Activated naive CD4-positive, alpha-beta T cell treated with anti-CD3 and anti-CD28 coated beads, Interleukin-2, amount 50 U/mL, for 72 hours (primary cell): ENCODE data around the gene ZP2. TPM values are rescaled to one million over a fixed set of nuclear protein-coding genes. Genes with fewer than 3 reads are reported as not detected.
"Not testable (repeated sequence)": the region's sequence is repeated elsewhere in the genome, so short reads cannot be mapped to it uniquely, and the experiment has no call there.

ENCODE experiments used
- ATAC-seq, 2 donors: fragments of 150-1000 bp; cut with Tn5 transposase; 2 replicates each; pipeline ENCODE4 v1.10.0; 2021; ENCODE audit warnings: mild to moderate bottlenecking in 2 of 2, moderate library complexity in 2 of 2
- DNase-seq, 2 donors: peaks; one replicate each; pipeline ENCODE4 v3.0.0; 2021 to 2022; ENCODE audit warnings: low spot score in 2 of 2
- H3K27ac Mint-ChIP-seq, 2 donors: one replicate each; pipeline ENCODE4 v1.8.0; 2022; ENCODE audit warnings: mild to moderate bottlenecking in 2 of 2, mixed read lengths in 2 of 2
- H3K36me3 Mint-ChIP-seq, 2 donors: one replicate each; pipeline ENCODE4 v1.8.0; 2022; ENCODE audit warnings: mixed read lengths in 2 of 2
- H3K9me3 Mint-ChIP-seq, 2 donors: one replicate each; pipeline ENCODE4 v1.8.0; 2022; ENCODE audit warnings: mixed read lengths in 2 of 2
- total RNA-seq, 2 donors: library from RNA; stranded (reverse); gene quantifications; one replicate each; pipeline ENCODE4 v1.2.3, GENCODE V29; 2022

The ZP2 gene
- total RNA-seq, 2 donors from 2014 or later, result not detected

DNA sequence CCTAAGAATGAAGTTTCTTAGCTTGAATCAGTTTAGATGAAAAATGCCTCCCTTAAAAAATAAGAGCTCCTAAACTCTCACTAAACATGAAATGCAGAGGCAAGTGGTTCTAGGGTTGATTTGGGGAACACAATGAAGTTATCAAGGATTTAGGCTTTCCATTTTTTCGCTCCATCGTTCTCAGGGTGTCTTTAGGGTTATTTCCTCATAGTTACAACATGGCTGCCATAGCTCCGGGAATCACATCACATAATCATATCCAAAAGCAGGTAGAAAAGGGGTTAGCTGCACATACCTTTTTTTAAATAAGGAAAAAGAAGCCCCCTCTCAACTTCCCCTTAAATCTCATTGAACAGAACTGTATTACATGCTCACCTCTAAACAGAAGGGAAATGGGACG, 21.4 kb downstream of the ZP2 start:
- peaks cover 0 to 11% of the 10 kb centered on the region in 2 donors for H3K36me3 Mint-ChIP-seq
- ATAC-seq, result no peak
- peaks cover 0 to 4% of the 10 kb centered on the region in 2 donors for H3K9me3 Mint-ChIP-seq
- DNase-seq, result no peak
- no peak overlapping the region for H3K27ac Mint-ChIP-seq

DNA sequence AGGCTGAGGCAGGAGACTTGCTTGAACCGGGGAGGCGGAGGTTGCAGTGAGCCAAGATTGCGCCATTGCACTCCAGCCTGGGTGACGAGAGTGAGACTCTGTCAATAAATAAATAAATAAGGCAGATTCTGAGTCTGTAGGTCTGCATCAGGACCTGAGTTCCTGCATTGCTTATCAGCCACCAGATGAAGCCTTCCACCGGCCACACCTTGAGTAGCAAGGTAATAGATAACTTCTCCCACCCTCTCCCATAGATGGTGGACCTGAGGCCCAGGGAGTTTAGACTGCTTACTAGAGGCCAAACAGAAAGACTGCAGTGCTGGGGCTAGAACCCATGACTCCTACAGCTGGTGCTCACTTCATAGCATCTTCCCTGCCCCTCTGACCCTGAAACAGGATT, 22.1 kb downstream of the ZP2 start:
- no peak overlapping the region for H3K27ac Mint-ChIP-seq
- H3K9me3 Mint-ChIP-seq, result peaks cover 4 to 11% of the 10 kb centered on the region in 2 donors
- ATAC-seq (no peak), DNase-seq (no peak)
- H3K36me3 Mint-ChIP-seq, result peaks cover 5 to 18% of the 10 kb centered on the region in 2 donors

DNA sequence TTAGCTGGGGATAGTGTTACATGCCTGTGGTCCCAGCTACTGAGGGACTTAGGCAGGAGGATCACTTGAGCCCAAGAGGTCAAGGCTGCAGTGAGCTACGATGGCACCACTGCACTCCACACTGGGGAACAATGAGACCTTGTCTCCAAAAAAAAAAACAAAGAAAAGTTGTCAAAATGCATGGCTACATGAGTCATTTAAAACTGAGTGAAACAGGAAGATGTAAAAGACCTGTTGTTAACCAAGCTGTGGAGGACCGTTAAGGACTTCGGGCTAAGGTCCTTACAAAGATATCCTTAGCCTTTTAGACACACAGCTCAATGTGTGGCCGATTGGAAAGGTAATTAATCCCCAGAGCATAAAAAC, 25.1 kb downstream of the ZP2 start:
- Mint-ChIP-seq H3K27ac (no peak overlapping the region), H3K36me3 (peaks cover 16 to 43% of the 10 kb centered on the region in 2 donors), H3K9me3 (peaks cover 12 to 25% of the 10 kb centered on the region in 2 donors)
- DNase-seq (no peak), ATAC-seq (no peak)

DNA sequence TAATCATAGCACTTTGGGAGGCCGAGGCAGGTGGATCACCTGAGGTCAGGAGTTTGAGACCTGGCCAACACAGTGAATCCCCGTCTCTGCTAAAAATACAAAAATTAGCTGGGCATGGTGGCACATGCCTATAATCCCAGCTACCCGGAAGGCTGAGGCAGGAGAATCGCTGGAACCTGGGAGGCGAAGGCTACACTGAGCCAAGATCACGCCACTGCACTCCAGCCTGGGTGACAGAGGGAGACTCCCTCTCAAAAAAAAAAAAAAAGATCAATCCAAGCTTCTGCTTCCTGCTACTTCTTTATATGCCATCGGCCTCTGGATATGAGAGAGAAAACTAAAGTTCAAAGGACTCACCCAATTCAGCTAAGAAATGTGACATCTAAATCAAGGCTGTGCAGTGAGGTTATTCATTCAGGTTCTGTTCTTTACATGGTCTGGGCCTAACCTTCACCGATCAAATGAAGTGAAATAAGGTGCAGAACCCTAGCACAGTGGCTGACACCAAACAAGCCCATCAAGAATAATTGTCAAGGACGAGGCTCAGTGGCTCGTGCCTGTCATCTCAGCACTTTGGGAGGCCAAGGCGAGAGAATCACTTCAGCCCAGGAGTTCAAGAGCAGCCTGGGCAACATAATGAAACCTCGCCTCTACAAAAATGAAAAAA, 25.6 kb downstream of the ZP2 start:
- no peak for DNase-seq
- Mint-ChIP-seq H3K9me3 (peaks cover 12 to 25% of the 10 kb centered on the region in 2 donors), H3K36me3 (peaks cover 18 to 49% of the 10 kb centered on the region in 2 donors), H3K27ac (peak overlapping the region; percentile 33 to 72)
- ATAC-seq, result no peak

DNA sequence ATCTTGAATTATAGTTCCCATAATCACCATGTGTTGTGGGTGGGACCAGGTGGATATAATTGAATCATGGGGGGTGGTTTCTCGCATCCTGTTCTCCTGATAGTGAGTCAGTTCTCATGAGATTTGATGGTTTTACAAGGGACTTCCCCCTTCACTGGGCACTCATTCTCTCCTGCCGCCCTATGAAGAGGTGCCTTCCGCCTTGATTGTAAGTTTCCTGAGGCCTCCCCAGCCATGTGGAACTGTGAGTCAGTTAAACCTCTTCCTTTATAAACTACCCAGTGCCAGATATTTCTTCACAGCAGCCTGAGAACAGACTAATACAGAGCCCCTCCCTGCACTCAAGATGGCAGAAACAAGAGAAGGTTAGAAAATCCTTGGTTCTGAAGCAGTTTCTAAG, 26.5 kb downstream of the ZP2 start:
- DNase-seq, result peak in 1 of 2 donors; percentile 79
- ATAC-seq, result peak; percentile 58 to 92
- Mint-ChIP-seq H3K27ac (peak overlapping the region in 1 of 2 donors; percentile 33), H3K36me3 (peaks cover 18 to 53% of the 10 kb centered on the region in 2 donors), H3K9me3 (peaks cover 12 to 25% of the 10 kb centered on the region in 2 donors)

DNA sequence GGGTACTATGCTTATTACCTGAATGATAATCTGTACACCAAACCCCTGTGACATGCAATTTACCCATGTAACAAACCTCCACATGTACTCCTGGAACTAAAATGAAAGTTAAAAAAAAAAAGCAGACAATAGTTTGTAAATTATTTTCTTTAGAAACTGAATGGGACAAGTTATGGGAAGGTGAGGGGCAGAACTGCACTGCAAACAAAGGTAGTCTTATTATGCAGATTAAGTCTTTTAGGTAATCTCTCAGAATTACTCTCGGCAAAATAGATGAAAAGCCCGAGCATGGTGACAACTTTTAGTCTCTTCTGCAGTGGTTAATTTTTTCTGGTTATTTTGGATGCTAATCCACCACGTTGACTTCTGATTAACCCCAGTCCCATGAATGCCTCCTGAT, 27.4 kb downstream of the ZP2 start:
- no peak for DNase-seq
- ATAC-seq, result no peak
- H3K27ac Mint-ChIP-seq, result peak overlapping the region in 1 of 2 donors; percentile 33

DNA sequence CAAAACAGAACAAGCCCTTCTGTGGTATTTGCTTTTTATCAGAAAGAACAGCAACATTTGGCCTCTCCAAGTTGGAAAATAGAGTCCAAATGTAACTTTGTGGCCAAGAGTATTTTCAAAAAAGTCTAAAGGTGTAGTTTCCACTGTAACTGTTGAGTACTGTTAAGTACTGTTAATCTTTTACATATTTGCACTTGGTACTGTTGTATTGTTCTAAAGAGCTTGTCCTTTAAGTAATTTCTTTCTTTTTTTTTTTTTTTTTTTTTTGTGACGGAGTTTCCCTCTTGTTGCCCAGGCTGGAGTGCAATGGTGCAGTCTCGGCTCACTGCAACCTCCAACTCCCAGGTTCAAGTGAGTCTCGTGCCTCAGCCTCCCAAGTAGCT, 31.4 kb downstream of the ZP2 start:
- DNase-seq (no peak), ATAC-seq (no peak)
- Mint-ChIP-seq H3K27ac (no peak overlapping the region), H3K9me3 (peaks cover 12 to 20% of the 10 kb centered on the region in 2 donors), H3K36me3 (peaks cover 33 to 68% of the 10 kb centered on the region in 2 donors)

More for the DNA sequence above, 27.4 kb downstream of the ZP2 start:
- Mint-ChIP-seq H3K36me3 (peaks cover 24 to 59% of the 10 kb centered on the region in 2 donors), H3K9me3 (peaks cover 12 to 25% of the 10 kb centered on the region in 2 donors)

DNA sequence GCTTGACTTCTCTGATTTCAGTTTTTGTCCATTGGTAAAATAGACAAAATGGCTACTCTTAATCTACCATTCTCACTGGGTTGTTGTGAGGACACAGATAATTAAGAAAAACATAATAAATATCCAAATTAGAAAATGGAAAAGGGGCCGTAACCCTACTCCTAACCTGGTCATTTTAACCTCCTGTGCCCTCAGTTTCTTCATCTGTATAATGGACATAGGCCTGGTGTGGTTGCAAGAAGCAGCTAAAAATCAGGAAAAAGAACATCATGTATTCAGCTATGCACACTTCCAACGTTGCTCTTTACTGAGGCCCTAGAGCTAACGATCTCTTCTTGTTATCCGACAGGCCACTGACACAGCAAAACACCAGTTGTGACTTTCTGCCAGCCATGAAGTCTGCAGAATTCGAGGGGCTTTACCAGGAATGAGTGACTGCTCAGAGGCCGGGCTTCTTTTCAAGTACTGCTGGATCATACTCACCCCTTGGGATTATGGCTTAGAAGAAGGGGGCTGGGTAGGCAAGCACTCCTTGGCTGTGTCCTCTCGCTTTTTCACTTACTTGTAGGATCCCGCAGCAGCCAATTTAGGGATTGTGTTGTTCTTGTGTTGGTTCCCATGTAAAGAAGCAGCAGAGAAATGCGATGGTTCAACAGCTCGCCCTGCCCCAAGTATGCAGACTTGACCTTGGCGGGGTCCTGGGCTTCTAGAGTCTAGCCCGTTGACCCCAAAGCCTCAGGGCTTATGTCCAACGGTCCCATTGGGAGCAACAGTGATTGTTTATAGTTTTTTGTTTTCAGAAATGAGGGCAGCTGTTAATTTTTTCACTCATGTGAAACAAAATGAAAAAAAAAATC, 32.0 kb downstream of the ZP2 start:
- peaks cover 28 to 65% of the 10 kb centered on the region in 2 donors for H3K36me3 Mint-ChIP-seq
- peaks cover 8 to 14% of the 10 kb centered on the region in 2 donors for H3K9me3 Mint-ChIP-seq
- DNase-seq, result no peak
- H3K27ac Mint-ChIP-seq, result no peak overlapping the region
- ATAC-seq, result no peak

DNA sequence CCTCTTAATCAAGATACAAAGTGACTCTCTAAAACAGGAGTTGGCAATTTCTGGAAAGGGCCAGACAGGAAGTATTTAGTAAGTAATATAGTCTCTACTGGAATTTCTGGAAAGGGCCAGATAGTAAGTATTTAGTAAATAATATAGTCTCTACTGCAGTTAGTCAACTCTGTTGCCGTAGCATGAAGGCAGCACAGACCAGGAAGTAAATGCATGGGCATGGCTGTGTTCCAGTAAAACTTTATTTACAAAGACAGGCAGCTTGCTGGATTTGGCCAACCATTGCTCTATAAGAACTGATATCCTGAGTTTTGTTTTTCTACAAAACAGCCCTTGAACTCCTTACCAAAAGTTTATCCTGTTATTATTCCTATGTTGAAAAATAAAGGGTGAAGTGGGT, 36.0 kb downstream of the ZP2 start:
- no peaks in the 10 kb centered on the region for H3K9me3 Mint-ChIP-seq
- H3K36me3 Mint-ChIP-seq, result peaks cover 21 to 38% of the 10 kb centered on the region in 2 donors
- no peak for DNase-seq
- no peak for ATAC-seq
- H3K27ac Mint-ChIP-seq, result no peak overlapping the region

DNA sequence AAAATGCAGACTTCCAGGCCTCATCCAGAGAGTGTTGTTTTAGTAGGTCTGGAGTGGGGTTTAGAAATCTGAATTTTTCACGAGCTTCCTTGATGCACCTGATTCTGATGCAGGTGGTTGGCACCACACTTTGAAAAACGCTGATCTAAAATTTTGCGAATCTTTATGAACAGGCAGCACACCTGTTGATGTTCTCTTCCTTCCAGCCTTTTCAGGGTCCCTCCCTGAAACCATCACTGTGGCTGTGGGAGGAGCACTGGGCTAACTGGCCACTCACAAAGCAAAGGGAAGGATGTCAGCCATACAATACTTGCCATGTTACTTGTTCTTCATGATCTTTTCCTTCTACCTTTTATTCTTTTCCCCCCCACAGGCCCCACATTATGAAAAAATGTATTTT, 38.7 kb downstream of the ZP2 start:
- no peaks in the 10 kb centered on the region for H3K9me3 Mint-ChIP-seq
- H3K27ac Mint-ChIP-seq, result no peak overlapping the region
- DNase-seq (no peak), ATAC-seq (no peak)
- H3K36me3 Mint-ChIP-seq, result peaks cover 6 to 19% of the 10 kb centered on the region in 2 donors

DNA sequence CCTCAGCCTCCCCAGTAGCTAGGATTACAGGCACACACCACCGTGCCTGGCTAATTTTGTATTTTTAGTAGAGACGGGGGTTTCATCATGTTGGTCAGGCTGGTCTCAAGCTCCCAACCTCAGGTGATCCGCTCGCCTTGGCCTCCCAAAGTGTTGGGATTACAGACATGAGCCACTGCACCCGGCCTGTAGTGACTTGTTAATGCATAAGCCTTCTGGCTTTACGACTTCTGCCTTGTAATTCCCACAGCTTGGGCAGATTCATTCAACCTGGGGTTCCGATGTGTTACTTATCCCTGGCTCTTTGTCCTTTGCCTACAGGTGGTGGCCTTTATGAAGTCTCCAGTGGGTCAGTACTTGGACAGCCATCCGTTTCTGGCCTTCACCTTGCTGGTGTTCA, 41.3 kb downstream of the ZP2 start:
- DNase-seq, H3K9me3 Mint-ChIP-seq, ATAC-seq, H3K27ac Mint-ChIP-seq: not testable (repeated sequence)
- H3K36me3 Mint-ChIP-seq, result peaks cover 11 to 15% of the 10 kb centered on the region in 2 donors

DNA sequence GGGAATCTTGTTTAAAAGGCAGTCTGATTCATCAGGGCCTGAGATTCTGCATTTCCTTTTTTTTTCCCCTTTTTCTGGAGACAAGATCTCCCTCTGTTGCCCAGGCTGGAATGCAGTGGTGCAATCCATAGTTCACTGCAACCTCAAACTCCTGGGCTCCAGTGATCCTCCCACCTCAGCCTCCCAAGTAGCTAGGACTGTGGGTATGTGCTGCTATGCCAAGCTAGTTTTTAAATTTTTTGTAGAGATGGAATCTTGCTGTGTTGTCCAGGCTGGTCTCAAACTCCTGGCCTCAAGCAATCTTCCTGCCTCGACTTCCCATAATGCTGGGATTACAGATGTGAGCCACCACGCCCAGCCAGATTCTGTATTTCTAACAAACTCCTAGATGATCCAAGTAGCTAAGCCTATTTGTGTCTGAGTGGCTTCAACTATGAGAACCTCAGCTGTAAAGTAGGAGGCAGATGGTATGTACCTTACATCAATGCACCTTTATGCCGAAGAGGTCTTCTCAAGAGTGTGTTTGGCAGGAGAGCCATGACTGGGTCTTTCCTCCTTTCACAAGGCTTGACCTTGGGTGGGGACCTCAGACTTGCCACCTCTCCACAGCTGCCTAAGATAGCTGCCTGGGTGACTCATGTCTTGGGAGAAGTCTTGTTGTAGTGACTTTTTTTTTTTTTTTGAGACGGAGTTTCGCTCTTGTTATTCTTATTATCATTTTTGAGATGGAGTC, 42.0 kb downstream of the ZP2 start:
- Mint-ChIP-seq H3K27ac (no peak overlapping the region), H3K9me3 (no peaks in the 10 kb centered on the region), H3K36me3 (peaks cover 8 to 15% of the 10 kb centered on the region in 2 donors)
- ATAC-seq (peak; percentile 68 to 73), DNase-seq (no peak)

DNA sequence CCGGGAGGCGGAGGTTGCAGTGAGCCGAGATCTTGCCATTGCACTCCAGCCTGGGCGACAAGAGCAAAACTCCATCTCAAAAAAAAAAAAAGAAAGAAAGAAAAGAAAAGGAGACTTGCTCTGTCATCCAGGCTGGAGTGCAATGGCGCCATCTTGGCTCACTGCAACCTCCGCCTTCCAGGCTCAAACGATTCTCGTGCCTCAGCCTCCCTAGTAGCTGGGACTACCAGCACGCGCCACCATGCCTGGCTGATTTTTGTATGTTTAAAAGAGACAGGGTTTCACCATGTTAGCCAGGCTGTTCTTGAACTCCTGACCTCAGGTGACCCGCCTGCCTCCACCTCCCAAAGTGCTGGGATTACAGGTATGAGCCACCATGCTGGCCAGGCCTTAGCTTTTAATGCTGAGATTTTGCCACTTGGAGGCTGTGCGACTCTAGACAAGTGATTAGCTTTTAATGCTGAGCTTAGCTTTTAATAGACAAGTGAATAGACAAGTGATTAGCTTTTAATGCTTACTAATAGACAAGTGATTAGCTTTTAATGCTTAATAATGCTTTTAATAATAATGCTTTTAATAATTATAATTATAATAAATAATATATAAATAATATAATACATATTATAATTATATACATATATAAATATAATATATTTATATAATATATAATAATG, 43.3 kb downstream of the ZP2 start:
- no peak for DNase-seq
- ATAC-seq, result peak; percentile 15 to 25
- H3K9me3 Mint-ChIP-seq, result no peaks in the 10 kb centered on the region
- H3K27ac Mint-ChIP-seq, result peak overlapping the region in 1 of 2 donors; percentile 14
- peaks cover 4 to 12% of the 10 kb centered on the region in 2 donors for H3K36me3 Mint-ChIP-seq

DNA sequence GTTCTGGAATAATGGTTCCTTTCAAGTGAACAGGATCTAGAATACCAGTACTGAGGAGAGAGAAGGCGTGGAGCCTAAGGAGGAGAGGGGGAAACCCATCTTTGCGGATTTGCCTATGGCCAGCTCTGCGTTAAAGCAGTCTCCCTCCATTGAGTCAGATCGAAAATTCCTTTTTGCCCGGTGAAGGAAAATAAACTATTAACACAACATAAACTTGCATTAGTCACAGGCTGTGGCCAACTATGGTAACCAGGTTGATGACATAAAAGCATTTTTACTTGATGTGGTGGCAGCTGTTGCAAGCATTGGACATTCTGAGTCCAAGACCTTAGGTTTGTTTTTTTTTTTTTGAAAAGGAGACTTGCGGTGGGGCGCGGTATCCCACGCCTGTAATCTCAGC, 44.0 kb downstream of the ZP2 start:
- ATAC-seq (peak; percentile 20 to 64), DNase-seq (no peak)
- Mint-ChIP-seq H3K9me3 (no peaks in the 10 kb centered on the region), H3K36me3 (peaks cover 4 to 9% of the 10 kb centered on the region in 2 donors), H3K27ac (no peak overlapping the region)

DNA sequence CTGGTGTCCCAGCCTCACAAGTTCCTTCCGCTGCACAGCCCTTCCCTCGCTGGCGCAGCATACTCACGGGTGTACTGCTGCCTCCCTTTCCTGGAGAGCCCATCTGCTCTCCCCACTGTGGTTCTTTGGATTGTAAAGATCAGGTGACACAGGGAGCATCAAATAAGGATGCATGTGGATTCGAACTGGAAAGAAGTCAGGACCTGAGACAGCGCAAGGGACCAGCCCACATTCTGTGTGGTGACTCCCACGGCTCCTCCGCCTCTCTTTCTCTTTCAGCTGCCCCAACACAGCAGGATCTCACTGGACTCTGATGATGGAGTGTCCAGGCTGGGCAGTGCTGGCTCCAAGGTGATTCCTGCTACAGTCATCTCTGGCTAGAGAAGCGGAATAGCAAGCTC, 44.8 kb downstream of the ZP2 start:
- ATAC-seq (no peak), DNase-seq (no peak)
- no peak overlapping the region for H3K27ac Mint-ChIP-seq
- peaks cover 4 to 9% of the 10 kb centered on the region in 2 donors for H3K36me3 Mint-ChIP-seq
- no peaks in the 10 kb centered on the region for H3K9me3 Mint-ChIP-seq

DNA sequence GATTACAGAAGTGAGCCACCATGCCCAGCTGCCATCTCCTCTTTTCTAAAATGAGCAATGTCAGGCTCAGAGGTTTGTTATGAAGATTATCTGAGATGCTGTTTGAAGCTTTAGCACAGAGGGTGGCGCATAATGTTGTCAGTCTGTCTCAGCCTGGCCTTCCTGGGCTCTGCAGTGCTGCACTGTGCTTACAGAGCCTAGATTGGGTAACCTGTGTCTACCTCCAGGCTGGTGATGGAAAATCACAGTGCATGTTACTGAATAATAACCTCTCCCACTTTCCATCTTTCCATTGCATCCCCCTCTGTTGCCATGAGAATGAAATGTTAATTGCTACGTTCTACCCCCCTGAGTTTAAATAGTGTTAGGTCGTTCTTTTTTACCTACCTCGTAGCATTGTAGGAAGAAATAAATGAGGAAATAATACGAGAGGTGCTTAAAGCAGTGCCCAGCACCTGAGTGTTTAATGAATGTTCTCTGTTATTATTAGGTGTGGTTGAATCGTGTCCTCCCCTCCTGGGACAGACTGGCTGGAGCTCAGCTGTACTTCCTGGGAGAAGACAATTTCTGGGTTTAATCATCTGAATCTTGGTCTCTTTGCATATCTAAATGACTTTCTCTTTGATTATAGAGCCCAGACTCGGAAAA, 46.7 kb downstream of the ZP2 start:
- no peak for DNase-seq
- H3K36me3 Mint-ChIP-seq, result peaks cover 0 to 9% of the 10 kb centered on the region in 2 donors
- ATAC-seq, result no peak
- H3K9me3 Mint-ChIP-seq, result no peaks in the 10 kb centered on the region
- peak overlapping the region in 1 of 2 donors; percentile 26 for H3K27ac Mint-ChIP-seq
